GM08714 (cell line): ENCODE measurements around the gene GCK.

Experiments used
- H3K4me3 ChIP-seq: fragments of 200-500 bp; sonication (Bioruptor generic); 2 replicates; pipeline ENCODE4 v1.5.1; 2014; ENCODE audit warnings: mild to moderate bottlenecking, low read length, inconsistent platforms
- ZNF274 ChIP-seq: IDR thresholded peaks from 2 replicates; pipeline ENCODE4 v1.6.1; 2012; ENCODE audit warnings: mild to moderate bottlenecking, low read depth, low read length

Gene GCK

DNA sequence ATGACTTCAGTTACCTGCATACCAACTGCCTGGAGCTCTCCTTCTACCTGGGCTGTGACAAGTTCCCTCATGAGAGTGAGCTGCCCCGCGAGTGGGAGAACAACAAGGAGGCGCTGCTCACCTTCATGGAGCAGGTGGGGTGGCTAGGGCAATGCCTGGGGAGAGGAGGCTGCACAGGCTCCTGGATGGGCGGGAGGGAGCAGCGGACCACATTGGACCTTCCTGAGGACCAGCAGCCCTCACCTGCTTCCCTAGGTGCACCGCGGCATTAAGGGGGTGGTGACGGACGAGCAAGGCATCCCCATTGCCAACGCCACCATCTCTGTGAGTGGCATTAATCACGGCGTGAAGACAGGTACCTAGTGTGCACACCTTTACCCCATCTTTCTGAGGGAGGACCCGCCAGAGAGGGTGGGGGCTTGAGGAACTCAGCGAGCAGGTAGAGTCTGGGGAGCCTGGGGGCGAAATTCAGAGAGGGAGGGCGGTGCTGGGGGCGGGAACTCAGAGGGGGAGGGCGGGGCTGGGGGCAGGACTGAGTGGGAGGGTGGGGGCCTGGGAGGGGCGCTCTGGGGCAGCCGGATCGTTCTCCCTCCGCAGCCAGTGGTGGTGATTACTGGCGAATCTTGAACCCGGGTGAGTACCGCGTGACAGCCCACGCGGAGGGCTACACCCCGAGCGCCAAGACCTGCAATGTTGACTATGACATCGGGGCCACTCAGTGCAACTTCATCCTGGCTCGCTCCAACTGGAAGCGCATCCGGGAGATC lies 76.1 kb downstream of the GCK start:
- TF ChIP-seq ZNF274, result no peak
- H3K4me3 ChIP-seq, result no peak overlapping the region

DNA sequence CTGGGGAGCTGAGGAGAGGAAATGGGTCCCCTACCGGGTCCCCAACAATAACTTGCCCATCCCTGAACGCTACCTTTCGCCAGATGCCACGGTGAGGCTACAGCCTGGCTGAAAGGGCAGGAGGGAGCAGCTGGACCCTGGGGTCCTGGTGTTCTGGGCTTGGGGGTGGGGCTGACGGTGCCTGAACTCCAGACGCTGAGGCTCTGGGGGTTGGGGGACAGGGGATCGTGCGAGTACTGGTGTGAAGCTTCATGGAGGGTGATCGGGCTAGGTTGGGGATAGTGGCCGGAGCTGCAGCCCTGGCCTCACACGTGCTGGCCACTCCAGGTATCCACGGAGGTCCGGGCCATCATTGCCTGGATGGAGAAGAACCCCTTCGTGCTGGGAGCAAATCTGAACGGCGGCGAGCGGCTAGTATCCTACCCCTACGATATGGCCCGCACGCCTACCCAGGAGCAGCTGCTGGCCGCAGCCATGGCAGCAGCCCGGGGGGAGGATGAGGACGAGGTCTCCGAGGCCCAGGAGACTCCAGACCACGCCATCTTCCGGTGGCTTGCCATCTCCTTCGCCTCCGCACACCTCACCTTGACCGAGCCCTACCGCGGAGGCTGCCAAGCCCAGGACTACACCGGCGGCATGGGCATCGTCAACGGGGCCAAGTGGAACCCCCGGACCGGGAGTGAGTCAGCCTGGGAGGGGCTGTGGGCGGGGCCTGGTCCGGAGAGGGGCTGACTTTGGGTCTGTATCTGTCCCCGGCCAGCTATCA lies 76.8 kb downstream of the GCK start:
- no peak for TF ChIP-seq ZNF274
- no peak overlapping the region for H3K4me3 ChIP-seq

DNA sequence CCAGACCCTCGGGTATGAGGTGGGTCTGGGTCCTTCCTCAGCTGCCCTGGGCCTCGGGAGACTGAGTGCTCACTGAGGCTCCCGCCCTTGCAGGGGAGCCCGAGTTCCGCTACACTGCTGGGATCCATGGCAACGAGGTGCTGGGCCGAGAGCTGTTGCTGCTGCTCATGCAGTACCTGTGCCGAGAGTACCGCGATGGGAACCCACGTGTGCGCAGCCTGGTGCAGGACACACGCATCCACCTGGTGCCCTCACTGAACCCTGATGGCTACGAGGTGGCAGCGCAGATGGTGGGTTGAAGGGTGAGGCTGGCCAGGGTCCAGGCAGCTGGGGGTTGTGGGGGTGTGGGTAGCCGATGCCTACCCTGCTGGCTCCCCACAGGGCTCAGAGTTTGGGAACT lies 77.5 kb downstream of the GCK start:
- no peak overlapping the region for H3K4me3 ChIP-seq
- TF ChIP-seq ZNF274, result no peak

DNA sequence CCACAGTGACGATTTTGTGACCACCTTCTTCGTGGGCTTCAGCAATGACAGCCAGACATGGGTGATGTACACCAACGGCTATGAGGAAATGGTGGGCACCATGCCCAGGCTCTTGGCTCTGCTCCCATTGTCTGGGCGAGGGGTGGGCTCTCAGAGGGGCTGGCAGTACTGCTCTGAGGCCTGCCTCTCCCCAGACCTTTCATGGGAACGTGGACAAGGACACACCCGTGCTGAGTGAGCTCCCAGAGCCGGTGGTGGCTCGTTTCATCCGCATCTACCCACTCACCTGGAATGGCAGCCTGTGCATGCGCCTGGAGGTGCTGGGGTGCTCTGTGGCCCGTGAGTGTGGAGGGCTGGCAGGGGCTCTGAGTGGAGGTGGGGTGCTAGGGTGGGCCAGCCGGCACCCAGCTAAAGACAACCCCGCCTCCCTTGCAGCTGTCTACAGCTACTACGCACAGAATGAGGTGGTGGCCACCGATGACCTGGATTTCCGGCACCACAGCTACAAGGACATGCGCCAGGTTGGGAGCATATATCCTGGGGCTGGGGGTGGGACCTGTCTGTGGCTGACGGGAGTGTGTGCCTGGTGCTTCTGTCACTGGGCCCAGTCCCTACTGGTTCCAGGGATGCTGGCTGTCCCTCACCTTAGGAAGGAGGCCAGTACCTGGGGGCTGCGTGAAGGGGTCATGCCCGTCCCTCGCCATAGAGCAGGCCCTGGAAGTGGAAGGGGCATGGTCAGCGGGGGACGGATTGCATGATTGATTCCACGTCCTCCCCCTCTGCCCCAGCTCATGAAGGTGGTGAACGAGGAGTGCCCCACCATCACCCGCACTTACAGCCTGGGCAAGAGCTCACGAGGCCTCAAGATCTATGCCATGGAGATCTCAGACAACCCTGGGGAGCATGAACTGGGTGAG lies 78.3 kb downstream of the GCK start:
- H3K4me3 ChIP-seq, result no peak overlapping the region
- no peak for TF ChIP-seq ZNF274

DNA sequence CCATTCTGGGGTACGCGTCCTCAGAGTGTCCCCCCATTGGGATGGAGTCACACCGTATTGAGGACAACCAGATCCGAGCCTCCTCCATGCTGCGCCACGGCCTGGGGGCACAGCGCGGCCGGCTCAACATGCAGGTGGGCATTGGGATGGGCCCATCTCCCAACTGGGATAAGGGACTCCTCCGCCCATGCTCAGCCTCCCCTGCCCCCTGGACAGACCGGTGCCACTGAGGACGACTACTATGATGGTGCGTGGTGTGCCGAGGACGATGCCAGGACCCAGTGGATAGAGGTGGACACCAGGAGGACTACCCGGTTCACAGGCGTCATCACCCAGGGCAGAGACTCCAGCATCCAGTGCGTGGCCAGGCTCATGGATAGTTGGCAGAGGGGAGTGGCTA lies 79.2 kb downstream of the GCK start:
- no peak overlapping the region for H3K4me3 ChIP-seq
- TF ChIP-seq ZNF274, result no peak

DNA sequence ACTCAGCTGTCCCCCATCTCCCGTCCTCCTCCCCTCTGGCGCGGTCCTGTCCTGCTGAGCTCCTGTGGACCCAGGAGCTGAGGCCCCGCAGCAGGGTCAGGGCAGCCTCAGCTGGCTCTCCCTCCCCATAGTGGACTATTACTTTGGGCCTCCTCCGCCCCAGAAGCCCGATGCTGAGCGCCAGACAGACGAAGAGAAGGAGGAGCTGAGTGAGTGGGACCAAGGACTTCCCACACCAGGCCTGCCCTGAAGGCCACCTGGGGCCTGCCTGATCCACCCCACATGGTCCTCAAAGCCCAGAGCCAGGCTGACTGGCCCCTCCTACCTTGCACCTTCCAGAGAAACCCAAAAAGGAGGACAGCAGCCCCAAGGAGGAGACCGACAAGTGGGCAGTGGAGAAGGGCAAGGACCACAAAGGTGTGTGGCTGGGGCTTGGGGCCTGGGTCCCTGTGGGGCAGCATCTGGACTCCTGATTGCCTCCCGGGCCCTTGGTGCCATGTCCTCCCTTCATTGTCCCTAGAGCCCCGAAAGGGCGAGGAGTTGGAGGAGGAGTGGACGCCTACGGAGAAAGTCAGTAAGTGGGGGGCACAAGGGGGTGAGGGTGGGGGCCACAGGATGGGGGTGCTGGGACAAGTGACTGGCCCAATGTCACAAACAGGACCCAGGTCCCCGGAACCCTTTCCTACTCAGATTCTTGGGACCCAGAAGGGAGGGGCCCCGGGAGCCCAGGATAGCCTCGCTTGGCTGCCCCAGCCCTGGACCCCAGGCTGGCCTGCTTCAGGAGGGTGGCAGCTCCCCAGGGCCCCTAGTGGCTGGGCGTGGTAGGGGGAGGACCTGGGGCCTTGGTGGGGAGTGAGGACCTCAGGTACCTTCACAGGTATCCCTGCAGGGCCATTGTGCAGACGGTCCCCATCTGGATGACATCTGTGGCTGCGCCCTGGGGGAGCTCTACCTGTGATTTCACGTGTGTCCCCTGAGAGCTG lies 80.2 kb downstream of the GCK start:
- H3K4me3 ChIP-seq, result no peak overlapping the region
- no peak for TF ChIP-seq ZNF274

DNA sequence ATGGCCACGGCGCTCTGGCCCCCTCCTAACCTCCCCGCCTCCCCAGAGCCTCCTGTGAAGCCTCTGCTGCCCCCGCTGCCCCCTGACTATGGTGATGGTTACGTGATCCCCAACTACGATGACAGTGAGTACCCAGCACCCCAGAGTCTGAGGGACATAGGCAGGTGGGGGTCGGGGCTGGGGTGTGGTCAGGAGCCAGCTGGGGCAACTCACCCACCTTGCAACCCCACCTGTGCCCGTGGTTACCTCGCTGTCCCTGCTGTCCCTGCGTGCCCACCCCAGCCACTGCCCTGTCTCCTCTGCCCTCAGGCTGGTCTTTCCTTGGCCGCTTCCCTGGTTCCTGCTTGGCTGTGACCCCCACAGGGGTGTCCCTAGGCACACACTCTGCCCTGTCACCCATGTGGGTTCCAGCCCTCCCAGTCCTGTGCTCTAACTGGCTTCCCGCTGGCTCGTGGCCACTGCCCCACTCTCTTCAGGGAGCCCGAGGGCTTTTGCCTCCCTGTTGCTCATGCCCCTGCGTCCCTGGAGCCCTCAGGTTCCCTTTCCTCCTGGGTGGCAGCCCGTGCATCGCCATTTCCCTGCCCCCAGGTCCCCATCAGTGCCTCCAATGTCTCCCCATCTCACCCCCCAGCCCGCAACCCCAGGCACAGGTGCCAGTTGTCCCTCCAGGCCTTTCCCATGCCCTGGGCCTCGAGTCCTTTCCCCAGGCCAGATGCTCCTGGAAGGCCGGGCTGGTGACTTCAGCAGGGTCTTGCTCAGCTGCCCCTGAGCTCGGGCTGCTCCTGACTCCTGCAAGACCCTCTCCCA lies 81.1 kb downstream of the GCK start:
- H3K4me3 ChIP-seq, result no peak overlapping the region
- TF ChIP-seq ZNF274, result no peak

DNA sequence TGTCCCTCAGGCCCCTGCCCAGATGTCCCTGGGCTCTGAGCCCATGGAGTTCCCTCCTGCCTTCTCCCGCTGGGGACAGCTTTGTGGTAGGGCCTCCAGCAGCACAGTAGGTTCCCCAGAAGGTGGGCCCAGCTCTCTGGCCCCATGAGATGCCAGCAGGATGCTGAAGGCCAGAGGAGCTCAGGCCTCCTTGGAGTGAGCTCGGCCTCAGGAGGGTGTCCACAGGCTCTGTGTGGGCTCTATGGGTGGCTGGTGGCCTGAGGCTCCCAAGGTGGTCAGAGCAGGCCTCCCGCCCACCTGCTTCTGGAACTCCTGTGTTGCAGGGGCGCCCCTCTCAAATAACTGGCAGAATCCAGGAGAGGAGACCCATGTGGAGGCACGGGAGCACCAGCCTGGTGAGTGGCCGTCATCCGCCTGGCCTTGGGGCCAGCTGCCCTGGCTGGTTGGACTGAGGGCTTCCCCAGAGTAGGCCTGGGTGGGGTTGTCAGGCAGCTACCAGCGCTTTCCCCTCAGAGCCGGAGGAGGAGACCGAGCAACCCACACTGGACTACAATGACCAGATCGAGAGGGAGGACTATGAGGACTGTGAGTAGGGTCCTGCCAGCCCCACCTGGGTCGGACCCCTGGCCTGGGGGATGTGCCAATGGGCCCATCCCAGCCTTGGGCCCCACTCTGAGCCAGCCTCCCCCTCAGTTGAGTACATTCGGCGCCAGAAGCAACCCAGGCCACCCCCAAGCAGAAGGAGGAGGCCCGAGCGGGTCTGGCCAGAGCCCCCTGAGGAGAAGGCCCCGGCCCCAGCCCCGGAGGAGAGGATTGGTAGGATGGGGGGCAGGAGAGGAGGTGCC lies 81.9 kb downstream of the GCK start:
- H3K4me3 ChIP-seq, result no peak overlapping the region
- no peak for TF ChIP-seq ZNF274

DNA sequence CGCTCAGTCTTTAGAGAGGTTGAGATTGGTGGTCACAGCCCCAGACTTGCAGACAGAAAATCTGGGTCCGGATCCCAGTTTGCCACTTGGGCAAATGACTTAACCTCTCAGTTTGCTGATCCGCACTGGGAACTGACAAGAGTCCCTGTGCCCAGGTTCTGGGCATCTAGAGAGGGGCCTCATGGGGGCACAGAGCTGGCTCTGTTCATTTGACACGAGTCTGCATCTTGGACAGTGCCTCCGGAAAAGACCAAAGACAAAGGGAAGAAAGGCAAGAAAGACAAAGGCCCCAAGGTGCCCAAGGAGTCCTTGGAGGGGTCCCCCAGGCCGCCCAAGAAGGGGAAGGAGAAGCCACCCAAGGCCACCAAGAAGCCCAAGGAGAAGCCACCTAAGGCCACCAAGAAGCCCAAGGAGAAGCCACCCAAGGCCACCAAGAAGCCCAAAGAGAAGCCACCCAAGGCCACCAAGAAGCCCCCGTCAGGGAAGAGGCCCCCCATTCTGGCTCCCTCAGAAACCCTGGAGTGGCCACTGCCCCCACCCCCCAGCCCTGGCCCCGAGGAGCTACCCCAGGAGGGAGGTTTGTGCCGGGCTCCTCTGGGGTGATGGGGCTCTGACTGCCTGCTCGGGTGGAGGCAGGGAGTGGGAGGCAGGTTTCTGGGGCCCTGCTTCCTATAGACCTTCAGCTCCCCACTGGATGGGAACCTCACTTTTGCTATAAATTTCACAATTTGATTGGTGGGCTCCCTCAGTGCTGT lies 82.8 kb downstream of the GCK start:
- no peak for TF ChIP-seq ZNF274

DNA sequence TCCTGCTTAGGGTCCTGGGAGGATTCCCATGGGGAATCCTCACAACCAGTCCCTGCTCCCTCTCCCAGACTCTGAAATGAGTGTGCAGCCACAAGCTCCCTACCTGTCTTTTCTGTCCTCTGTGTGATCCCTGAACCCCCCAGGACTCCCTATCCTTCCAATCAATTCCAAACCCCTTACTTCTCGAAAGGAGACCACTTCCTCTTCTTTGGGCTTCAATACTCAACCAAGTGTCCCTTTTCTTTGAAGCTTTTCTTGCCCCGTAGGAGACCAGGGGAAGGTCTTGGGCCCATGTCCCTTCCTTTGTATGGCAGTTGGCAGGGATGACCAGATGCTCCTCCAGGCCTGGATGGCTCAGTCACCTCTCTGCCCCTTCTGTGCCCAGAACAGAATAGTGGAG lies 83.4 kb downstream of the GCK start:
- no peak for TF ChIP-seq ZNF274
- no peak overlapping the region for H3K4me3 ChIP-seq

More for the DNA sequence above, 82.8 kb downstream of the GCK start:
- no peak overlapping the region for H3K4me3 ChIP-seq
